Ectodermal cell (in vitro differentiated cells): ENCODE data around the gene RRP8.

Experiments used
- H3K27ac ChIP-seq: 2 replicates; pipeline ENCODE4 v1.7.0; 2013; ENCODE audit warnings: mild to moderate bottlenecking, low read depth, low read length; ENCODE audit not compliant: insufficient read depth, poor library complexity, severe bottlenecking
- H3K27me3 ChIP-seq: 2 replicates; pipeline ENCODE4 v1.7.0; 2013; ENCODE audit warnings: mild to moderate bottlenecking, low read length; ENCODE audit not compliant: insufficient read depth, control insufficient read depth, poor library complexity, severe bottlenecking
- H3K36me3 ChIP-seq: one replicate; pipeline ENCODE4 v1.7.0; 2013; ENCODE audit warnings: low read length; ENCODE audit not compliant: control insufficient read depth, insufficient read depth
- H3K4me1 ChIP-seq: one replicate; pipeline ENCODE4 v1.7.0; 2013; ENCODE audit warnings: low read length; ENCODE audit not compliant: control insufficient read depth, insufficient read depth
- H3K4me3 ChIP-seq: 2 replicates; pipeline ENCODE4 v1.7.0; 2013; ENCODE audit warnings: low read depth, low read length, control low read depth; ENCODE audit not compliant: insufficient read depth
- H3K9me3 ChIP-seq: 2 replicates; pipeline ENCODE4 v1.7.0; 2013; ENCODE audit warnings: mild to moderate bottlenecking, low read length, moderate library complexity; ENCODE audit not compliant: control insufficient read depth
- WGBS, 2 experiments: methylation state at CpG; one replicate each; pipeline ENCODE4 v1.1.7; 2013; ENCODE audit warnings: missing lambda C conversion rate in 2 of 2; 5-methylcytosine and 5-hydroxymethylcytosine counted together

Gene RRP8

DNA sequence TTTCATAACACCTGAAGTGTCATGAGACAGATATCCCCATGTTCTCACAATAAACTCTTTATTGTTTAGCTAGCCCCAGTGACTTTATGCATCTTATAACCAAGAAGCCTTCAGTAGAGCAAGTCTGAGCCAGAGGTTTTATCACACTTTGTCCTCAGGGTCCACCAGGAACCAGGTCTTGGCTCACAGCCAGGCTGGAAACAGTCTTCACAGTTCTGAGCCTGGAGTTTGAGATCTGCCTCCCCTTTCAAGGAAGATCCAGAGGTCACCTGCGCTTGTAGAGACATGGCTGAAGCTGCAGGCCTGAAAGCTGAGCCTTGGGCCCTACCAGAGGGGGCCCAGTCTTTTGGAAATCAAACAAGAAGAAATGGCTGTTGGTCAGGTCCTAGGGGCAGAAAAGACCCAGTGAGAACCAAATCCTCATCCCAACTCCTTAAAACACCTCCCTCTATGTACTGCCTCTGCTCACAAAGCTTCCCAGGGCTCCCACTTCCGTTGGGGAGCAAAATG, 3.5 kb downstream of the RRP8 start:
- WGBS, 2 experiments, result 94% methylated on average over 2 of the region's 2 CpGs
- Histone ChIP-seq H3K27ac (no peak overlapping the region), H3K9me3 (no peaks in the 10 kb centered on the region), H3K36me3 (peaks cover 21% of the 10 kb centered on the region), H3K4me3 (no peak overlapping the region), H3K27me3 (no peaks in the 10 kb centered on the region), H3K4me1 (peaks cover 12% of the 10 kb centered on the region)

DNA sequence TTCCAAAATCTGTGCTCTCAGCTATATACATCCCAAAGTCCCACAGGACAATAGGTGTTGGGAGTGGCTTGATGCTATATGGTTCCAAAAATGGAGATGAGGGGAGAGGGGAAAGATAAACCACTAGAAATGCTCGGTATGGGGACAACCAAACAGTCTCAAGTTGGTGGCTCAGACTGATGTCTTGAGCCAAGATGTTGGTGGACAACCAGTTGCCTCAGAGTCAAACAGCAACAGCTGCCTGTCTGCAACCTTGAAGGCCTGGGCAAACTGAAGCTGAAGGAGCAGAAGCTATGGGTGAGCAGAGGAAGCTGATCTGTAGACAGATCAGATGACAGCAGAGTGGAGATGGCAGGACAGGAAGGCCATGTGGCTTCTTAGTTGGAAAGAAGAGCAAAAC, 4.0 kb downstream of the RRP8 start:
- no peak overlapping the region for H3K27ac ChIP-seq
- 87 to 89% methylated on average over 1 of the region's 1 CpG for WGBS, 2 experiments
- no peak overlapping the region for H3K4me3 ChIP-seq
- peaks cover 10% of the 10 kb centered on the region for H3K4me1 ChIP-seq
- no peaks in the 10 kb centered on the region for H3K27me3 ChIP-seq
- no peaks in the 10 kb centered on the region for H3K9me3 ChIP-seq
- peaks cover 21% of the 10 kb centered on the region for H3K36me3 ChIP-seq

DNA sequence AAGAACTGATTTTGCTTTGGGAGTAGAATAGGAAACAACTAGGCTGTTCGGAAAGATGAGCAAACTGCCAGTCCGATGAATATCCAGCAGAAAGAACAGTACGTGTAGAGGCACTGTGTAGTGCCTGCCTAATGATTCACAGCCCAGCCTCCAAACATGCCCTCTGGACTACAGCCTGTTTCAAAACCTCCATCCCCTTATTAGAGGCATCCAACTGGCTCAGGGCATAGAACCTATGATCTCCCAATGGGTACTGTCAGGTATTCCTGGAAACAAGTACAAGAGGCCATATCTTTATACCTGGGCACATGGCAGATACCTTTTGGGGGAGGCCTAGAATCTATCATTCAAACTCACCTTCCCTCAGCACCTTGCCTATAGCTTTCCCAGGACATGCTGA, 4.9 kb downstream of the RRP8 start:
- Histone ChIP-seq H3K4me1 (peaks cover 9% of the 10 kb centered on the region), H3K4me3 (no peak overlapping the region), H3K36me3 (peaks cover 21% of the 10 kb centered on the region), H3K9me3 (no peaks in the 10 kb centered on the region), H3K27ac (no peak overlapping the region), H3K27me3 (no peaks in the 10 kb centered on the region)
- WGBS, 2 experiments, result 96 to 97% methylated on average over 3 of the region's 3 CpGs

DNA sequence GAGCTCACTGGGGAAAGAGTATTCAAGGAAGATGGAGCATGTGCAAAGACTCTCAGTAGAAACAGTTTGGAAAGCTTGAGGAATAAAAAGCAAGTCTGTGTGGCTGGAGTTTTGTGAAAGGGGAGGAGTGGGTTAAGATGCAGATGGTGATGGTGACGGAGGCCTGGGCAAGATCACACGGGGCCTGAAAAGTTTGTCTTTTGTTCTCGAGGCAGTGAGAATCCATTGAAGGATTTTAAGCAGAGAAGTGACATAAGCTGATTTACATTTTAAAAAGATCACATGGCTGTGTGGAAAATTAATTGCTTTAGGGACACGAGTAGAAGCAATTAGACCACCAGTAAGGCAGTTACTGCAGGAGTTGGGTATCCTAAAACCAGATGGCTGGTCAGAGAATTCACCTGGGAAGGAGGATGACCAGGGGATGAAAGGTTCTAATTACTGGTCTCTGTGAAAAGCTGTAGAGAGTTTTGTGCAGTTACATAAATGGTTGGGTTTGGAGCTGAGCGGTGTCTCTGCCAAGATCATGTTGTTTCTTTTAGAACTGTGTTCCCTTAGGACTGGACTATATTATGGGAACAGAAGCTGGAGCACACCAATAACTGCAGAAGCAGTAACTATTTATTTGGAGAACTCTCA, 7.1 kb downstream of the RRP8 start:
- Histone ChIP-seq H3K36me3 (peaks cover 21% of the 10 kb centered on the region), H3K27me3 (no peaks in the 10 kb centered on the region), H3K4me3 (no peak overlapping the region), H3K4me1 (peaks cover 5% of the 10 kb centered on the region), H3K9me3 (no peaks in the 10 kb centered on the region), H3K27ac (peak overlapping the region; percentile 26)
- WGBS, 2 experiments, result 68 to 80% methylated on average over 5 of the region's 5 CpGs

DNA sequence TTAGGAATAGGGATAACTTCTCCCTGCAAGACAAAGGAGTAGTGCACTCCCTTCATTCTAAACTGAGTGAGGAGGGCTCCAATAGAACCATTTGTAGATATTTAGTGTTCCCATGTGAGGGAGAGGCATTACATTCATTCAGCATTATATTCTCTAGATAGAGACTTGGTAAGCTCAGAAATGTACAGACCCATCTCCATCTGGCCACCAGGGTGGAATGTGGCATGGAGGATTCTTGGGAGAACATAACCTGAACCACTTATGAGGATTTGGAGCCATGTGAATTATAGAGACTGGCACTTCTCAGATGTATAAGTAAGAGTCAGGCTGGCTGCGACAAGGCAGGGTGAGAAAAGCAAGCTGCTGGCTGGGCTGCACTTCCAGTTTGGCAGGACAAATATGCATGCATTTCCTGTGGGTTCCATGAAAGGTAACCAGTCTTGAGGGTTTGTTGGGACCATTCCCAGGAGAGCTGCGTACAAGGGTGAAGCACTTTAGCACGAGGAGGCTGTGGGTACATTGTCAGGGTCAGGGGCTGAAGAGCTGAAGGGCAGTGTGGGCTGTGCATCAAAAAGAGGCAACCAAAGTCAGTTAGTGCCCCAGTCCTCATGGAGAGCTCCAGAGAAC, 9.2 kb downstream of the RRP8 start:
- H3K27me3 ChIP-seq, result no peaks in the 10 kb centered on the region
- peaks cover 3% of the 10 kb centered on the region for H3K36me3 ChIP-seq
- H3K27ac ChIP-seq, result no peak overlapping the region
- peaks cover 5% of the 10 kb centered on the region for H3K4me1 ChIP-seq
- H3K9me3 ChIP-seq, result no peaks in the 10 kb centered on the region
- H3K4me3 ChIP-seq, result no peak overlapping the region
- WGBS, 2 experiments, result 91 to 92% methylated on average over 3 of the region's 3 CpGs

DNA sequence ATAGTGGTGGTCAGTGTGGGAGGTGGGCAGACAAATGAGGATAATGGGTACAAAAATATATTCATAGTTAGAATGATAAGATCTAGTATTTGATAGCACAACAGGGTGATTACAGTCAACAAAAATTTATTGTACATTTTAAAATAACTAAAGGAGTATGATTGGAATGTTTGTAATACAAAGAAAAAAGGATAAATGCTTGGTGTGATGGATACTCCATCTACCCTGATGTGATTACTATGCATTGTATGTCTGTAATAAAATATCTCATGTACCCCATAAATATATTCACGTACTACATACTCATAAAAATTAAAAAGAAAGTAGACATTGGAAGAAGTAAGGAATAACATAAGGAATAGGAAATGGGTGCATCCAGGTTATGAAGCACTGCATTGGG, 15.4 kb downstream of the RRP8 start:
- Histone ChIP-seq H3K4me1 (peaks cover 5% of the 10 kb centered on the region), H3K9me3 (no peaks in the 10 kb centered on the region), H3K4me3 (no peak overlapping the region), H3K27me3 (no peaks in the 10 kb centered on the region), H3K27ac (no peak overlapping the region), H3K36me3 (no peaks in the 10 kb centered on the region)
- no CpG with 5 or more reads among the region's 1 CpG for WGBS, 2 experiments

DNA sequence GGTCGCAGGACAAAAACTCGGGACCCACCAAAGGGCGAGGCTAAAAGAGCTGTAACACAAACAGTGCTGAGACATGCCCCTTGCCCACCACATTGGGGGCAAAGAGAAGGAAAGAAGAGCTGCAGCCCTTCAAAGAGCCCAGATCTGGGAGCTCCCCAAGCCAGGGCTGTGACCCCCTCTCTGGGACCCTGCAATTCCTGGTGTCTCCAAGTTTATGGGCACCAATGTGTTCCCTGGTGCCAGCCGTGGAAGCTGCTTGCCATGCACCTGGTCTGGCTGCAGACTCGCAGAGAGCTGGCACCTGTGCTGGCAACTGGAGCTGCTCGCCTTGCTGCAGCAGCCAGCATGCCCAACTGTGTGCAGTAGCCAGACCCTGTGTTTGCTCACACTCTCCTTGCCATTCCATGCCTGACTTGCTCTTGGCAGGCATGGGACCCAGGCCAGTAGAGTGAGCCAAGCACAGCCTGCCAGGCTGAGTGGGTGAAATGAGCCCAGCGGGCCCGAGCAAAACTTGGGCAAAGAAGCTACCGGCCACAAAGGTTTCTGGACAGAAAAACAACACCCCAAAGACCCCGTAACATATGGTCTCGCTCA, 16.0 kb downstream of the RRP8 start:
- H3K4me1 ChIP-seq, result peaks cover 4% of the 10 kb centered on the region
- H3K36me3 ChIP-seq, result no peaks in the 10 kb centered on the region
- H3K9me3 ChIP-seq, result no peaks in the 10 kb centered on the region
- no peaks in the 10 kb centered on the region for H3K27me3 ChIP-seq
- 92 to 95% methylated on average over 11 of the region's 11 CpGs for WGBS, 2 experiments
- H3K4me3 ChIP-seq, result no peak overlapping the region
- no peak overlapping the region for H3K27ac ChIP-seq

DNA sequence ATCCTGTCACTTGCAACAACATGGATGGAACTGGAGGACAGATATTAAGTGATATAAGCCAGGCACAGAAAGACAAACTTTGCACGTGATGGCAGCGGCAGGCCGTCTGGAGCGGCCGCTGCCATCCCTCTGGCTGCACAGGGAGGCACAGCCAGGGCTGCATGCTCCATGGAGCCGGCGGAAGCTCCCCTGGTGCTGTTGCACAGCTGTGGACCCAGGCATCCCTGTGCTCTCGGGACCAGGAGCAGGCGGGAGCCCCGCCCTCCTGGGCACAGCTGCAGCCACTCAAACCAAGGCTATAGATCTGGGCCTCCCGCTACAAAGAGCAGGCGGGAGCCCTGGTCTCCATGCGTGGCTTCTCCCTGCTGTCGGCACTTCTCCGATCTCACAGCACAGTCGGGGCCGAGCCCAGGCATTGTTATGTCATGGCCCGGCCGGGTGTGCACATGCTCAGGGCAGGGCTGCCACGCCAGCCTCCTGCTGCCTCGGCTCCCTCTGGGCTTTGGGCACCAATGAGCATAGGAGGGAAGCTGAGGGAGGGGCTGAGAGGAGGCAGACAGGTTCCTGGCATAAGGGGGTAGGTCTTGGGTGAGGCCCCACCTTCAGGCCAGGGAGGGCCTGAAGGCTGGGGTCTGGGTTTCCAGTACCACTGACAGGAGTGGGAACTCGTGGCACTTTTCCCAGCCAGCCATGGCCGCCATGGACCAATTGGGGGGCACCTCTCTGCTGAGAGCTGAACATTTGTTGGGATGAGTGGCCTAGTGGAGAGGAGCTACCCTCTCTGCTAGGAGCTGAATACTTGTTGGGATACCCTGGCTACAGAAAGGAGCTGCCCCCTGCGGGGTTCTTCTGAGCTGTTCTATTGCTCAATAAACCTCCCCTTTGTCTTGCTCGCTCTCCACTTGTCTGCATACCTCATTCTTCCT, 16.7 kb downstream of the RRP8 start:
- H3K9me3 ChIP-seq, result no peaks in the 10 kb centered on the region
- WGBS, 2 experiments, result 92 to 93% methylated on average over 25 of the region's 25 CpGs
- no peak overlapping the region for H3K27ac ChIP-seq
- no peaks in the 10 kb centered on the region for H3K36me3 ChIP-seq
- no peaks in the 10 kb centered on the region for H3K27me3 ChIP-seq
- H3K4me3 ChIP-seq, result no peak overlapping the region
- no peaks in the 10 kb centered on the region for H3K4me1 ChIP-seq

DNA sequence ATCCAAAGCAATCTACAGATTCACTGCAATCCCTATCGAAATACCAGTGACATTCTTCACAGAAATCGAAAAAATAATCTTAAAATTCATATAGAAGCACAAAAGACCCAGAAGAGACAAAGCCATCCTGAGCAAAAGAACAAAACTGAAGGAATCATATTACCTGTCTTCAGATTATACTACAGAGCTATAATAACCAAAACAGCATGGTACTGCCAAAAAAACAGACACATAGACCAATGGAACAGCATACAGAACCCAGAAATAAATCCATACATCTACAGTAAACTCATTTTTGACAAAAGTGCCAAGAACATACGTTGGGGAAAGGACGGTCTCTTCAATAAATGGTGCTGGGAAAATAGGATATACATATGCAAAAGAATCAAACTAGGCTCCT, 18.9 kb downstream of the RRP8 start:
- H3K27ac ChIP-seq, result no peak overlapping the region
- H3K4me3 ChIP-seq, result no peak overlapping the region
- no peaks in the 10 kb centered on the region for H3K9me3 ChIP-seq
- H3K36me3 ChIP-seq, result no peaks in the 10 kb centered on the region
- H3K27me3 ChIP-seq, result no peaks in the 10 kb centered on the region
- 95% methylated on average over 3 to 4 of the region's 4 CpGs for WGBS, 2 experiments
- no peaks in the 10 kb centered on the region for H3K4me1 ChIP-seq

DNA sequence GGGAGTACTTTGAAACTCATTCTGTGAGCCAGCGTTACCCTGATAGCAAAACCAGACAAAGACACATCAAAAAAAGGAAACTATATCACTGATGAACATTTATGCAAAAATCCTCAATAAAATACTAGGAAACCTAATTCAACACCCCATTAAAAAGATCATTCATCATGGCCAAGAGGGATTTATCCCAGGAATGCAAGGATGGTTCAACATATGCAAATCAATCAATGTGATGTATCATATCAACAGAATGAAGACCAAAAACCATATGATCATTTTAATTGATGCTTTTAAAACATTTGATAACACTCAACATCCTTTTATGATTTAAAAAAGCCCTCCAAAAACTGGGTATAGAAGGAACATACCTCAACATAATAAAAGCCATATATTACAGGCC, 19.8 kb downstream of the RRP8 start:
- no peaks in the 10 kb centered on the region for H3K9me3 ChIP-seq
- H3K36me3 ChIP-seq, result no peaks in the 10 kb centered on the region
- WGBS, 2 experiments, result 73 to 87% methylated on average over 1 of the region's 1 CpG
- H3K4me1 ChIP-seq, result no peaks in the 10 kb centered on the region
- H3K27me3 ChIP-seq, result no peaks in the 10 kb centered on the region
- no peak overlapping the region for H3K4me3 ChIP-seq
- no peak overlapping the region for H3K27ac ChIP-seq
